KBM-7 (cell line): ENCODE data around the gene PRKCA.

Experiments used
- DNase-seq: peaks from one replicate; pipeline ENCODE4 v3.0.0-alpha.2; 2015
- in situ Hi-C: fragments of 300-500 bp; cut with MboI; formaldehyde crosslinking; loops from 2 replicates; pipeline ENCODE4 v1.14.3; 2020; ENCODE audit warnings: low sequenced_read_pairs, low pct_unique_long_range_greater_than_20kb, mixed read lengths

Gene PRKCA

DNA sequence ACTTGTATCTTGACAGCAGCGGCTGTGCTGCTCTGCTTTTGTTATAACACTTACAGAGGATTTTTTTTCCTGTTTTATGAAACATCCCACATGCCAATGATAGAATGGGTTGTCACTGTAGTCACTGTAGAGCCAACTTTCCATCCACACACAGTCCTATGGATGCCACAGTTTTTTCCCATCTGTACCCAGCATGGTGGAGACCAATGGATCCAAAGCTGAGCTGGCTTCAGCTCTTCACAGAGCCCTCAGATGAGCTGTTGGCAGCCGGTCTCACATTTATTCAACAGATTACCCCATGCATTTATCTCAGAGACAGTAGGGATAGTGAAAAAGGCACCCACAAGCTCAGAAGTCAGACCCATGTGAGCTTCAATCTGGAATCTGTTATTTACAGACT, 441.1 kb downstream of the PRKCA start:
- in situ Hi-C loops: no loop called here
- DNase-seq: no peak

DNA sequence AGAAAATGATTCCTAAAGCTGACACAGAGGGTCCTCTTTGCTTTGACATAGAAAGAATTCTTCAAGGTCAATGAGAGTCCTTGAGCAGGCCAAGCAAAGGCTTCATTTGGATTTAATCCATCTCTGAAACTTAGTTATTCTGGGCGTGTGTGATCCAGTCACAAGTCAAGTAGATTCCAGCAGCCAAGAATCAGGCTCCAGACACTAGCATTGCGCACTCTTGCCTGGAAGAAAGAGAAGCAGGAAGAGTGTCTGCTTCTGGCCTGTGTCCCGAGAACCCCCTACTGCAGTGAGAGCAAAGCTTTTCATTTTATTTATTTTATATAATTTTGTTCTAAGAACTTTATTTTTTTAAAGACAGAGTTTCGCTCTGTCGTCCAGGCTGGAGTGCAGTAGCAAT, 444.3 kb downstream of the PRKCA start:
- in situ Hi-C loops: no loop called here

DNA sequence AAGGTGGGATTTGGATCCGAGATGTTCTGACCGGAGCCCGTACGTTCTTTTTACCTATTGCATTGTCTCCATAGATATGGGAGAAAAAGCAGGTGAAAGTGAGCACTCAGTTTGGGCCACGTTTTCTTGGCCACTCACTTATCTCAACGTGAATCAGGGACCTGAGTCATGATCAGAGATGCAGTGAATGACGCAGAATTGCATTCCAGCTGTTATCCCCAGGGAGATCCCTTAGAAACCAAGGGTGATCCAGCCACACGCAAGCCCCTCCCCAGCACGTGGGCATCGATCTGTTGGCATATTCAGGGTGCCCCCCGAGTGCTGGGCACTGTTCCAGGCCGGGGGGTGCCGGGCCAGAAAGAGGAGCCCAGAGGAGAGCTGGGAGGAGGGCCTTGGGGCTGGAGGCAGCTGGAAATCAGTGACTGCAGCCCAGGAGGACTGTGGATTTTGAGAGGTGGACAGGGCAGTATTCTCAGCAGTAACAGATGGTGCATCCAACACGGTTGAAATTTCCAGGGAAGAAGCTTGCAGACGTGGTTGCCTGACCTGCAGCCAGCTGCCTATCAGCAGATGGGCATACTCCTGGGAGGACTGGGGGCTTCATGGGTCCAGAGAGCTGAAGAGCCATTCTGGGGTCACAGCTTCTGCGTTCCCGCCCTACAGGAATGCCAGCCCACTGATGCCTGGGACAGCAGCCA, 445.3 kb downstream of the PRKCA start:
- in situ Hi-C loops: no loop called here
- DNase-seq: no peak

More for the DNA sequence above, 444.3 kb downstream of the PRKCA start:
- no peak for DNase-seq

DNA sequence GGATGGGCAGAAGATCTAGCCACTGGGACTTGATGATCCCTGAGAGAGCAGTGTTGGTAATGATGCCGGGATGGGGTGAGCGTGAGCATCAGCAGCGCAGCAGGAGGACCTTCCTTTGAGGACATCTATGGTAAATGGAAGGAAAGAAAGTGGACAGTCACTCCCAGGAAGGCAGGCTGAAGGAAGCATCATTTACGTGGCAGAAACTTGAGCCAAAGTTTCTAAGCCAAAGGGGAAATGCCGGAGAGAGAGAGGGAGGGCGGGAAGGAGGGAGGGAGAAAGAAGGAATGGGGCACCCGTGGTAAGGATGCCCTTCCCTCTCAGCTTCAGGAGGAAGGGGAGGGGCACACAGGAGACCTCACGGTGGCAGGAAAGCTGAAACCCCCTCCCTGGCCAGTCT, 446.2 kb downstream of the PRKCA start:
- in situ Hi-C loops: no loop called here
- DNase-seq: no peak

DNA sequence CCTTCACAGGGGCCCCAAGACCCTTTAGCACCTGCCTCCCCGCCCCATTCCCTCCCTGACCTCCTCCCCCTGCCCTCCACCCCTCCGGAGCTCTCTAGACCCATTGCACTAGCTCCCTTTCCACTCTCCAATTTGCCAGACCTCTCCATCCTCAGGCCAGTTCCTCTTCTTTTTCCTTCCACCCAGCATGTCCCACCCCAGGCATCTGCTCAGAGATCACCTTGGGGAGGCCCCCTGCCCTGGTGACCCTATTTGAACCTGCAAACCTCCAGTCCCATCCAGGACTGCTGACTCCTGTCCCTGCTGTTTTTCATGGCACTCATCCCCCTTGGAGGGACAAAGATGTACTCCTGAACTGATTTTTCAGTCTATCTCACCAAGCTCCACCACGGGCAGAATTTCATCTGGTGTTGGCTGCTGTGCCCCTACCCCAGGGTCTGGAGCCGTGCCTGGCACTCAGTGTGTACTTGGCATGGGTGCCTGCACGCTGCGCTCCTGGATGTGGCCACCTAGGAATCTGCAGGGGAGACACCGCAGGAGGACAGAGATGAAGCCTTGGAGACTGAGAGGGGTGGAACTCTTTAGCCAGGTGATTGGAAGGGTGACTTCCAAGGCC, 446.9 kb downstream of the PRKCA start:
- no peak for DNase-seq
- in situ Hi-C loops: no loop called here

DNA sequence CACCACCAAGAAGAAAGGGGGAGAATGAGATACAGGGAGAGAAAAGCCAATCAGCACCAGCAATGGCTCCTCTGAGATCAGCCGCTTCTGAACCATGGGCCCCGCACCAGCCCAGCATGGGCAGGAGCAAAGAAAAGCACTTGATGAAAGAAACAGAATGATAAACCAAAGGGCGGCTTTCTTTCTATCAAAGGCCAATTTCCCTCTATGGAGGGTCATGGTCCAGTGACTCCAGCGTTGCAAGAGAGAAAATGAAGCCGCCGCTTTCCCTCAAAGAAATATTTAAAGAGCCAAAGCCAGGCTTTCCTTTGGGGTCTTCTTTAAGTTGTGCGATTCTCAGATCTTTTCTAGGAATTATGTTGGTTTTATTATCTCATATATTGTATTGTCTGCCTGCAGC, 447.7 kb downstream of the PRKCA start:
- no peak for DNase-seq
- in situ Hi-C loops: no loop called here

DNA sequence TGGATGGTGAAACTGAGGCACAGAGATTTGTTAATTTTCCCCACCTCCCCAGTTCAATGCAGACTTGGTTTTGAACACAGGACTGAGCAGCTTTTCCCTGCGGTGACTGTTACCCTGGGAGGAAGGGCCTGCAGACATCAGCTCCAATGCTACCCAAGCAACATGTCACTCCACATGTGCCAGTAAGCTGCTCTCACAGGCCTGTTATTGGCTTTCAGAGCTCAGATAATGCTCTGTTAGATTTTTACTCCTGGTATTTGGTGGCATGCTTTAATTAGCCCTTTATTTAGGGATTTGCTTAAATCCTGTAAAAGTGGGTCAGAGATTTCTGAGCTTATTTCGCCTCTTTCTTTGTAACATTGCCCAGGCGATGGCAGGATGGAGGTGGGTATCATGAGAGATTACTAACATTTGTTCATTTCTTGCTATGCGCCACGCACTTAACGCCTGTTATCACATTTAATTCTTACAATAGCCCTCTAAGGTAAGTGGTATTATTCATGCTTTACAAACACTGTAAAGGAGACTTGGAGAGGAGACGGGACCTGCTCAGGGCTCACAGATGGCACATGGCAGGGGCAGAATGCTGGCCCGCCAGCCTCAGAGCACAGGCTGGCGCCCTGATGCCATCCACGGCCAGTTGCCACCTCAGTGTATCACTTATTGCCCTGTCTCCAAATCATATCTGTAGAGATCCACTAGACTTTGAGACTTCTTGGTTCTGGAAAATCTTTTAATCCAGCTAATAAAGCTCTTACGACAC, 448.5 kb downstream of the PRKCA start:
- DNase-seq: no peak
- in situ Hi-C loops: no loop called here

DNA sequence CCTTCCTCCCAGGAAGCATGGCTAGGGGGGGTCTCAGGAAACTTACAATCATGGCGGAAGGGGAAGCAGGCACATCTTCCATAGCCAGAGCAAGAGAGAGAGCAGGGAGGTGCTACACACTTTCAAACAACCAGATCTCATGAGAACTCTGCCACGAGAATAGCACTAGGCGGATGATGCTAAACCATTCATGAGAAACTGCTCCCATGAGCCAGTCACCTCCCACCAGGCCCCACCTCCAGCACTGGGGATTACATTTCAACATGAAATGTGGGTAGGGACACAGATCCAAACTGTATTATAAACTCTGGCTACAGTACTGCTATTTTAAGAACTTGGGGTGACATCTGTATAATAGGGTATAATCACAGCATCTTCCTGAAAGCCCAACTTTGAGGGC, 449.4 kb downstream of the PRKCA start:
- DNase-seq: no peak
- in situ Hi-C loops: no loop called here

DNA sequence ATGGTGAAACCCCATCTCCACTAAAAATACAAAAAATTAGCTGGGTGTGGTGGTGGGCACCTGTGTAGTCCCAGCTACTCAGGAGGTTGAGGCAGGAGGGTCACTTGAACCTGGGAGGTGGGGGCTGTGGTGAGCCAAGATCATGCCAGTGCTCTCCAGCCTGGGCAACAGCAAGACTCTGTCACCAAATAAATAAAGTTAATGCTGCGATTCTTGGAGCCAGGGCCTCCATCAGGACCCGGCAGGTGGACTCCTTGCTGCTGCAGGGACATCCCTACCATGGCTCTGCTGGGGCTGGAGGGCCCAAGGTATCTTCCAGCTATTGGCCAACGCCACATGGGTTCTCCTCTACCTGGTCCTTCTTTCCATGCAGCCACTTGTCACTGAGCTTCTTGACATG, 450.0 kb downstream of the PRKCA start:
- in situ Hi-C loops: no loop called here
- no peak for DNase-seq

DNA sequence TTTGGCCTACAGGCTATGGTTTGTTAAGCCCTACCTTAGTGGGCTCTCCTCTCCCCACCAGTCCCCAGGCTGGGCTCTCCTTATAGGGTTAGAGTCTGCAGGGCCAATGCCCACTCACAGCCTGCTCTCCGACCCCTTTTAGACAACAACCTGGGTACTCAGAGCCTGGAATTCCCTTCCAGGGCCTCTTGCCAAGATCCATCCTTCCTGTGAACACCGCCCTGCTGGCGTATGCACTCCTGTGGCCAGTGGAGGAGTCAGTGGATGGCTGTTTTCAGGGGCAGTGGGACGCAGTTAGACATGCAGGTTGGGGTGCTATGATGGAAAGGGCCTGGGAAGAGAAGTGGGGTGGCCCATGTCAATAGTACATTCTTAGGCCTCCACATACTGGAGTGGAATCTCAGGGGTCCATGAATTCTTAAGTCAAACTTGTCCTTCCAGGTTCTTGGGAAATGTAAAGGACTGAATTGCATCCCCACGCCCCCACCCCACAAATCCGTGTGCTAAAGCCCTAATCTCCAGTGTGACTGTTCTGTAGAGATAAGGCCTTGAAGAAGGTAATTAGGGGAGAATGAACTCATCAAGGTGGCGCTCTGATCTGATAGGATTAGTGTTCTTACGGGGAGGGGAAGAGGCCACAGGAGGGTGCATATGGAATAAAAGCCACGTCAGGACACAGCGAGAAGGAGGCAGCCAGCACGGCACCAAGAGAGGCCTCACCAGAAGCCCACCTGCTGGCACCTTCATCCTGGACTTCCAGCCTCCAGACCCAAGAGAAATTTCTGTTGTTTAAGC, 450.9 kb downstream of the PRKCA start:
- DNase-seq: no peak
- in situ Hi-C loops: no loop called here

DNA sequence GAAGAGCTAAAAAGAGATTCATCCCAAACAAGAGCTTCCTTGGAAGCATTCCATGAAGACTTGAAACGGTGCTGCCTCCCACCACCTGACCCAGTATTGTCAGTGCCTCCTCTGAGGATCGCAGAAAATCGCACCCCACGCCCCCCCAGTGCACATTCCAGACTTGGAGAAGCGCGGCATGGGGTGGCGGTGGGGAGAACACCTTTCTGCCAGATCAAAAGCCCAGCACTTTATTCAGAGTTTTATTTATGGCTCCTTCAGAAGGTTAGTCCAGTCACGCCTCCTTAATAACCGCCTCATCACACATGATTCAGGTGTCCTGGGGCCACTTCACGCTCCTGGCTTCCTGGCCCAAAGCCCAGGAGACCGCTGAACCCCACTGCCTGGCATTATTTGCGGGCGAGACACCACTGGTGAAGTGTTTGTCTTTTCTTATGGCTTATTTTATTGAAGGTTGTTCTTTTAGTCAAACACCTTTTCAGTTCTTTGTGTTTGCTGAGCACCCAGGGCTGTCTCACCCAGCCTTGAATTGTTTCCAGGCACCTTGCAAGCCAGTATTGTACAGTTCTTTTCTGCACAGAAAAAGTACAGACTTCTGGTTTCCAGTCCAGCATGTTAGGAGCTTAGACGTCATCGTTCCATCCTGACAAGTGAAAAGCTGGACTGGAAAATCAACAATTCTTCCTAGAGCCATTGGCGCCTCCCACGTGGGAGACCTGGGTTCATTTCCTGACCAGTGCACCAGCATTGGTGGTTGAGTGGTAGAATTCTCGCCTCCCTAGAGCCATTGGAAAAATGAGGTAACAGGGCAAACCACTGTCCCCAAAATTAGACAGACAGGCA, 452.9 kb downstream of the PRKCA start:
- no peak for DNase-seq
- in situ Hi-C loops: no loop called here

DNA sequence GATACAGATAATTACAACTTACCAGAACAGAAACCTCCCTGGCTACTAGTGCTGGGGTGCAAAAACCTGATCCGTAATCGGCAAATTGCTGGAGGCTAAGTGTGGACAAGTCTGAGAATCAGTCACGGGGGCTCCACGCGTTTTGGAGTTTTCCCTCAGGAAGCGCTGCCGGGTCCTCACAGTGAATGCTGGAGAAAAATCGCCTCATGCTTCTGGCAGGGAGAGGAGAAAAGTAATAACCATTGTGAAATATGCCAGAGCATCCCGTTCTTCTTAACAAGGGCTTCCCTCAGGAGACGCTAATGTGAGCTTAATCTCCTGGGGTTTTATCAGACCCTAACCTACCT, 453.5 kb downstream of the PRKCA start:
- DNase-seq: no peak
- in situ Hi-C loops: no loop called here

DNA sequence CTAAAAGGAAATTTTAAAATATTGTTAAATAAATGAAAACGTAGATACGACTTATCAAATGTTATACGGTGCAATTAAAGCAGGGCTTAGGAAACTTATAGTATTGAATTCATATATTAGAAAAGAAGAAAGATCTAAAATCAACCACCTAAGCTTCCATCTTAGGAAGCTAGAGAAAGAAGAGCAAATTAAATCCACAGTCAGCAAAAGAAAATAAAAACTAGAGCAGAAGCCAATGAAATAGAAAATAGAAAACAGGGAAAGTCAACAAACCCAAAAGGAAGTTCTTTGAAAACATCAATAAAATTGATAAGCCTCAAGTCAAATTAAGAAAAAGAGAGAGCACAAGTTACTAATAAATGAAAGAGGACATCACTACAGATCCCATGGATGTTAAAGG, 457.9 kb downstream of the PRKCA start:
- in situ Hi-C loops: no loop called here
- DNase-seq: no peak

DNA sequence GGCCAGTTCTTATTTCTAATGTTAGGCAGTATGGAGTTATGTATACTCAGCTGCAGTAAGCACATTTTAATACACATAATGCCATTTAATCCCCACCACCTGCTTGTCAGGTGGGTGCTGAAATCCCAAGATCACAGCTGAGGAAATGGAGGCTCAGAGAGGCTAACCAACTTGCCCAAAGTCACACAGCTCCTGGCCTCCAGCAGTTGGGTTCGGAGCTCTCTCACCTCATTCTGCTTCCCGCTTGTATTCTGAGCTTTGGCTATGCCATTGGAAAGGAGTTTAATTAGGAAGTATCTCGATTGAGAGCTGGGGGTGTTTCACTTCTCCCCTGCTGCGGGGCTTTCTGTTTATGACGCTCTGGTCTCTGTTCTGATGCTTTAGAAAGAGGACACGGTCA, 459.9 kb downstream of the PRKCA start:
- no peak for DNase-seq
- in situ Hi-C loops: no loop called here

DNA sequence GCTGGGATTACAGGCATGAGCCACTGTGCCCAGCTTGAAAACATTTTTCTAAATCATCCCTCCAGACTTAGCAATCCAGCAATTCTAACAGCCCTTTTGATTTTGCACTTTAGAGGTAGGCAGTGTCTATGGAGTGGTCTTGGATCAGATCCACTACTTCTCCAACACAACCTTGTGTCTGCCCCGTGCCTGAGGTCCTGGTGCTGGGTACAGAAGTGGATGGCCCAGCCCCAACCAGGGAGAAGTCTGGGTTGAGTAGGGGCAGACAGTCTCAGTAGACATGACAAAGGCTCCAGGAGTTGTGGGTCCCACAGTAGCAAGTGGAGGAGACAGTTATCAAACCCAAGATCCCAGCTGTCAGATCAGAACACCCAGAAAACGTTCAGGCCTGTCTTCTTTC, 460.6 kb downstream of the PRKCA start:
- in situ Hi-C loops: no loop called here
- DNase-seq: no peak

DNA sequence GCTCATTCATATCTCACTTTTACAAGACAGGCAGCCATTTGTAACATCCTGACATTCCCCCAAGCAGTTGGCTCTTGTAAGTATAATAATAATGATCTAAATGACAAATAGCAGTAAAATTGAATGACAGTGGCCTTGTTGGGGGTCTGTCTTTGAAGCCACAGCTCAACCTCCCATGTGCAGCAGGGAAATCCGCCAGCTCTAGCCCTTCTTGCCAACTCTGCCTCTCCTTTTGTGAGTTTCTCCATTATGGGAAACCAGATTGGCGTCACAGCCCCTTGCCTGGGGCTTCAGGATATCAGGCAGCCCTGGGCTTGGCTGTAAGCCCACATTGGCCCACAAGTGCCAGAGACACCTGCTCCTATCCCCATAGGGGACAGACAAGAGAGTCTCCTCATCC, 462.1 kb downstream of the PRKCA start:
- no peak for DNase-seq
- in situ Hi-C loops: no loop called here

DNA sequence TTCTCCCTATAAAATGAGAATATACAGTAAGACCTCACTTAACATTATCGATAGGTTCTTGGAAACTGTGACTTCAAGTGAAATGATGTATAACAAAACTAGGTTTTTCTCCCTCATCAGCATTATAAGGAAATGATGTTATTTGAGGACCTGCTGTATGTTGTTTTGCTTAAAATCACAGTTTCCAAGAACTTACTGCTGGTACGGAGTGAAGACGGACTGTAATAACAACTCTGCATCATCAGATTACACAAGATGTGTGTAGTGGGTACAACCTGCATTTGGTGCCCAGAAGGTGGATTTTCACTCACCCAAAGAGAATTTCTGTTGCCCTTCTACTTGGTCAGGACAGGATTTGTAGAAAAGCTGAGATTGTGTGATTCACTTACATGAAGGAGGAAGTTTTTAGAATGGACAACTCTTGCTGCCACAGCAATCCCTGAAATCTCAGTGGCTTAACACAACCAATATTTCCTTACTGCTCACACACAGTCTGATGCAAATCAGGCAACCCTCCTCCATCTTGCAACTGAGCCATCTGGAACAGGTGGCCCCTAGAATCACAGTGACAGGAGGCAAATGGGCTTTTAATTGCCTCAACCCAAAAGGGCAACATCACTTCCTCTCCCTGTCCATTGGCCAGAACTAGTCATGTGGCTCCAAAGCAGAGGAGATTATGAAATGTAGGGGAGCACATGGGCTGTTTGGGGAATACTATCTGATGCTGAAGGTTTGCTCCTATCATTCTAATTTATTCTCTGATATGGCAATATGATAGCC, 464.9 kb downstream of the PRKCA start:
- in situ Hi-C loops: no loop called here
- no peak for DNase-seq

DNA sequence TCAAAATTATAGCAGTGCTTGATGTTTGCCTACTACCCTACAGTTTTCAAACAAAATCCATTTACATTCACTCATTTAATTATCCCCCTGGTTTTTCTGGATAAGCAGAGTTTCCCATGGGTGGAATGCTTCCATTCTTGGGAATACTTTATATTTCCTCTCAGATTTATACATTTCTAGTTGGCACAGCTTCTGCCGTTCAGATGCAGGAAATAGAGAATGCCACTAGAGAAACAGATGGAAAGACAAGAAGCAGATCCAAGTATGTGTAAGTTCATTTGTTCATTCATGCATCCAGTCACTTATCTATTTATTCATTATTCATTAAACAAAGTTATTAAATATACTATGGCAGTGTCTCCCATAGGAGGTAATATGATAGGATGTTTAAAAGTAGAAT, 467.5 kb downstream of the PRKCA start:
- no peak for DNase-seq
- in situ Hi-C loops: no loop called here
